GM12873 (cell line): Measurements from ENCODE around the gene PLEK.

ENCODE experiments used
- TF ChIP-seq, protein P1 (sequence below): IDR thresholded peaks from 2 replicates; pipeline ENCODE4 v1.5.1; 2012; ENCODE audit warnings: low read depth, mild to moderate bottlenecking, moderate library complexity, low read length, control low read depth; ENCODE audit not compliant: insufficient read depth; ENCODE audit errors: missing control alignments

PLEK gene

DNA sequence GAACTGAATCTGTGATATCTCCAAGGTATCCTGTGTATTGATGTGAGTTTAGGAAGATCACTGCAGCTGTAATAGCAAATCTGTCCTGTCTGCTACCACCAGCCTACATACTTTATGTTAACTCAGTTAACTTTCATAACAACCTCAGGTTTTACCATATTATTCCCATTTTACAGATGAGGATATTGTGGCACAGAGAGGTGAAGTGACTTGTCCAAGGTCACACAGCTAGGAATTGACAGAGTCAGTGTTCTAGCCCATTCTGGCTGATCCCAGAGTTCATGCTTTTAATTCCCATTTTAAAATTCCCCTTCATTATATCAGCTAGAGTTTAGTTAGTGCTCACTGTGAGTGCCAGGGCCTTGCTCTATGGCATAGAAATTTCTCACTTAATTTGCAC is 49.4 kb downstream of the PLEK start:
- TF ChIP-seq, protein P1, sequence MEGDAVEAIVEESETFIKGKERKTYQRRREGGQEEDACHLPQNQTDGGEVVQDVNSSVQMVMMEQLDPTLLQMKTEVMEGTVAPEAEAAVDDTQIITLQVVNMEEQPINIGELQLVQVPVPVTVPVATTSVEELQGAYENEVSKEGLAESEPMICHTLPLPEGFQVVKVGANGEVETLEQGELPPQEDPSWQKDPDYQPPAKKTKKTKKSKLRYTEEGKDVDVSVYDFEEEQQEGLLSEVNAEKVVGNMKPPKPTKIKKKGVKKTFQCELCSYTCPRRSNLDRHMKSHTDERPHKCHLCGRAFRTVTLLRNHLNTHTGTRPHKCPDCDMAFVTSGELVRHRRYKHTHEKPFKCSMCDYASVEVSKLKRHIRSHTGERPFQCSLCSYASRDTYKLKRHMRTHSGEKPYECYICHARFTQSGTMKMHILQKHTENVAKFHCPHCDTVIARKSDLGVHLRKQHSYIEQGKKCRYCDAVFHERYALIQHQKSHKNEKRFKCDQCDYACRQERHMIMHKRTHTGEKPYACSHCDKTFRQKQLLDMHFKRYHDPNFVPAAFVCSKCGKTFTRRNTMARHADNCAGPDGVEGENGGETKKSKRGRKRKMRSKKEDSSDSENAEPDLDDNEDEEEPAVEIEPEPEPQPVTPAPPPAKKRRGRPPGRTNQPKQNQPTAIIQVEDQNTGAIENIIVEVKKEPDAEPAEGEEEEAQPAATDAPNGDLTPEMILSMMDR = no peak

DNA sequence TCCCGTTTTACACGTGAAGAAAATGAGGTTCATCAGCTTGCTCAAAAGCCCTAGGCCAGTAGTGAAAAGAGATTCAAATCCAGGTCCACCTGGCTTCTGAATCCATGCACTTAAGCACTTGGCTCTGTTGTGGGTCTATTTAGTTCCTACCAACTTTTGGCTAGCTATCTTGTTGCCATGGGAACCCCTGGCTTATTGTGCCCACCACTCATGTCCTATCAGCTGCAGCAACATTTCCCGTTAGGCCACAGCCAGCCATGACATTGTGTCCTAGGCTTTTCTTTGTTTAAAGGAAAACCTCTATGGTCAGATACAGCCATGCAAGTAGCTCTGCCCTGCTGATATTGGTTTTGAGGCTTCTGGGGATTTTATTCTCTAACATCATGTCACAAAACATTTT is 49.8 kb downstream of the PLEK start:
- TF ChIP-seq, protein P1 = no peak

DNA sequence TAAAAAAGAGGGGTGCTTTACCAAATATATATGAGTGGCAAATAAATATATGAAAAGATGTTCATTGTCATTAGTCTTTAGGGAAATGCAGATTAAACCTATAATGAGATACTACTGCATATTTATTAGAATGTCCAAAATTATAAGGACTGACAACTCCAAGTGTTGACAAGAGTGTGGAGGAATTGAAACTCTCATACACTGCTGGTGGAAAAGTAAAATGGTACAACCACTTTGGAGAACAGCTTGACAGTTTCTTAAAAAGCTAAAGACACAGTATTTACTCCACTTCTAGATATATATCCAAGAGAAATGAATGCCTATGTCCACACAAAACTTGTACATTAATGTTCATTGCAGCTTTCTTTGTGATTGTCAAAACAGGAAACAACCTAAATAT is 50.4 kb downstream of the PLEK start:
- TF ChIP-seq, protein P1 = no peak

DNA sequence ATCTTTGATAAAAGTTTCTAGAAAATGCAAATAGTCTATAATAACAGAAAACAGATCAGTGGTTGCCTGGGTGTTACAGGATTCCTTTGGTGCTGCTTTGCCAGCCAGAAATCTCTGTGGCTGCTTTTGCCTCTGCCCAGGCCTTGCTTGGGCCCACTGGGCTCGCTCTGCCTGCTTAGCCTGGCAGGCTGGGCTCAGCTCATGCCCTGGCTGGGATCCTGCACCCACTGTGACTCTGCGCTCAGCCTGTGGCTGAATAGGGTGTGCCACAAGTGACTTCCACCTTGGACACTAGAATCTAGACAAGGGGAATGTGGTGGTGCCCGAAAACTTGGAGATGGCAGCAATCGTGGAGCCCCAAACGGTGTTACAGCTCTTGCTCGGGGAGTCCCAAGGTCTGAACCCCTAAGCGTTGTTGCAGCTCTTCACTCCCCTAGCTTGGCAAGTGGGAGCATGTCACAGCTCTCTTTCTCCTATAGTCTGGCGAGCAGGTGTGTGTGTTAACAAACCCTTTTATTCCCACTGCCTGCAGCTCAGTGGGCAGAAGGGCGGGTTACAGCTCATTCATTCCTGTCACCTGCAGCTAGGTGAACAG is 51.1 kb downstream of the PLEK start:
- TF ChIP-seq, protein P1 = no peak

DNA sequence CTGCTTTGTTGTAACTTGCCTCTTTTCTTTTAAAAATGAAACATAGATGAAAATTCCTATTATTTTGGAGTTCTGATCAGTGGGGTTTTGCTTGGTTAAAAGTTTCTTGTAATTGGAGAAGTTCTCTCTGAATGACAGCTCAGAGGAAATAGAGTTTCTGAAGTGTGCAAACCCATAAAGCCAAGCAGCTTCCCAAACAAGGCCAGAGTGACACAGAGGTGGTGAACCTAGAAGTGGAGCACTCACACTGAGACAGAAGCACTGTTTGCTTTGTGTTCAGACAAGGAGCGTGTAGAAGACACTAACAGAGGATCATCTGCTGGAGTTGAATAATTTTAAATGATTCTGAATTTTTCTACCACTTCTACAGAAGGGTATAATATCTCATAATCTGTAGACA is 52.8 kb downstream of the PLEK start:
- TF ChIP-seq, protein P1 = no peak

DNA sequence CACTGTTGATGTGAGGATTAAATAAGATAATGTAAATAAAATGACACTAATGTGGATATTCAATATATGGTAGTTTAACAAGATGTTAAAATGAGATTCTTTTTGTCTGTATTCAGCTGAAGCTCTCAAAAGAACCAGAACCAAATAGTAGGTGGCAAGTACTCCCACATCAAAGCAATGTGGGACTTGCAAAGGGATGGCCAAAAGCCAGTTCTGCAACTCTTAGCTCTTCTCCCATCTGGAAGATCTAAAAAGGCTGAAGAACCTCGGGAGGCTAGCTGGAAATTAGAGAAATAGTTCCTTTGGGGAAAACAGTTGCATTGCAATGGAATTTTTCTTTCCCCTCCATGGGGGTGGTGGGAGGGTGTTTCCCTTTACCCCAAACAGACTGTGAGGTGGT is 53.3 kb downstream of the PLEK start:
- TF ChIP-seq, protein P1 = no peak

DNA sequence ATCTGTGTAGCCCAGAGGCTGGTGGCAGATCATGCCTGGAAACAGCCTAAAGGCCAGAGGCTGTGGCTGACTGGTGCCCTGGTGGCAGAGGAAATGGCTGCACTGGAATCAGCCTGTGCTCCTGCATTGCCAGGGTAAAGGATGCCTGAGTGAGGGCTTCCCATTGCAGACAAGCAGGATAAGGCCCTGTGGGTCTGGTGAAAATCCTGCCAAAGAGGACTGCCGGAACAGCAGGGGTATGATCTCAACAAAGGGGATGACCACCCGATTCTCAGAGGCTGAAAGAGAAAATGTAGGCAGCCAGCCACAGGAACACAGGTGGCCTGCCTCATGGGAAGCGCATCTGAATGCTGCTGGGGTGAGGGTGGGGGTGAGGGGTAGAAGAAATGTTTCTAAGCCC is 53.8 kb downstream of the PLEK start:
- TF ChIP-seq, protein P1 = peak; percentile 48
